Body of pancreas (tissue), 4 donors: ENCODE measurements around the gene CCDC186. TPM values are rescaled to one million over a fixed set of nuclear protein-coding genes. Genes with fewer than 3 reads are reported as not detected.

Experiments used
- ATAC-seq: fragments of 150-250 bp; one replicate; pipeline ENCODE4 v1.9.1; 2016
- DNase-seq, 4 donors: peaks; one replicate each; pipeline ENCODE4 v3.0.0-alpha.2; 2019
- H3K27ac ChIP-seq, 4 donors: fragments of 200-600 bp; sonication (generic); 1 replicate in 3 of 4; 2 replicates in 1 of 4; pipeline versions ENCODE4 v1.5.1 to v1.6.1; 2016 to 2019; ENCODE audit warnings: mild to moderate bottlenecking in 1 of 4, mixed read lengths in 1 of 4, moderate library complexity in 1 of 4
- H3K27me3 ChIP-seq, 2 donors: fragments of 200-600 bp; sonication (generic); one replicate each; pipeline ENCODE4 v1.6.0; 2016; ENCODE audit warnings: mild to moderate bottlenecking in 1 of 2
- H3K36me3 ChIP-seq, 2 donors: fragments of 200-600 bp; sonication (generic); replicated peaks in 1 of 2; 2 replicates each; pipeline ENCODE4 v1.5.1; 2016; ENCODE audit warnings: low read depth in 2 of 2; ENCODE audit not compliant: insufficient read depth in 1 of 2
- H3K4me1 ChIP-seq: fragments of 200-600 bp; sonication (generic); one replicate; pipeline ENCODE4 v1.6.0; 2016
- H3K4me3 ChIP-seq, 2 donors: fragments of 200-600 bp; sonication (generic); 1 replicate in 1 of 2; 2 replicates in 1 of 2; pipeline ENCODE4 v1.5.1; 2016 to 2019
- H3K9me3 ChIP-seq, 3 donors: fragments of 200-600 bp; sonication (generic); 1 replicate in 2 of 3; 2 replicates in 1 of 3; pipeline ENCODE4 v1.5.1; 2016
- CTCF ChIP-seq, 7 experiments: fragments of 450-650 bp in 4 of 7; fragments of 200-600 bp in 3 of 7; sonication (generic) in 3 of 7; IDR thresholded peaks; one replicate each; pipeline ENCODE4 v1.5.1; 2016 to 2019; ENCODE audit warnings: antibody characterized with exemption in 7 of 7
- POLR2A ChIP-seq, 3 donors: fragments of 450-650 bp; IDR thresholded peaks; one replicate each; pipeline ENCODE4 v1.6.1; 2016; ENCODE audit warnings: antibody characterized with exemption in 3 of 3, mild to moderate bottlenecking in 2 of 3
- WGBS, 2 donors: methylation state at CpG; one replicate each; pipeline ENCODE4 v1.1.5; 2017; 5-methylcytosine and 5-hydroxymethylcytosine counted together
- intact Hi-C: fragments of 100-400 bp; cut with DNase I; formaldehyde crosslinking; loops from one replicate; pipeline ENCODE4 v1.15.1; 2023
- total RNA-seq, 2 donors: library from RNA; depleted of rRNA; stranded (reverse); fragments of >200 nt; gene quantifications; one replicate each; pipeline ENCODE4 v1.1.0, GENCODE V29; 2016

Gene CCDC186
- total RNA-seq, 2 donors from 2014 or later = 42.3 to 53.4 TPM

DNA sequence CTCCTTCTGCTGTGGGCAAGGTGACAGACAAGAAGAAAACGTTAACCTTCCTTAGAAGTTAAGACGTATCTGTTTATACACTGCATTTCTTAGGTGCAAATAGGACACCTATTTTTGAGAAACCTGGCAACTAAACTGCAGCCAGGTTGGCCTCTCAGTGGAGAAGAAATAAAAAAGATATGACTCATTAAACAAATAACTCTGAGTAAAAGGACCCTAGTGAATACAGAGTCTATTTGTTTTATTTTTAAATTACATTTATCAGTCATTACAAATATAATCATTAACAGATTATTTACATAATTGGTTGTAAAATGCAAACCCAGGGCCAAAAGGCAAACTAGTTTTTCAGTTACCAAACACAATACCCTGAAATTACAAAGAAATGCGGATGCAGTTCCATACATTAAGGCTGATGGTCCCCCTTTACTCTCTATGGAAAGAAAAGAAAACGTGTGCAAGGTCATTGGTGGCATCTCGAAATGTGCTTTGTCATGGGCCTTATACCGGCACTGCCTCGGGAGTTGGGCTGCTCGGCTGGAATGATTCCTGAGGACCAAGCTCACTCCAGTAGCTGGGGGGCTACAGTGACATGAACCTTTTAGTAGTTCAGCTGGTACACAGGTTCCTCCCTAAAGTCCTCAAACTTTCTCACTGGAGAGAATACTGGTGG is 92.0 kb downstream of the CCDC186 start:
- Histone ChIP-seq H3K27ac (peak overlapping the region in 2 of 4 donors; percentile 18 to 20), H3K4me3 (no peak overlapping the region), H3K4me1 (peaks cover 17% of the 10 kb centered on the region), H3K27me3 (no peaks in the 10 kb centered on the region), H3K36me3 (no peaks in the 10 kb centered on the region), H3K9me3 (no peaks in the 10 kb centered on the region)
- no peak for TF ChIP-seq CTCF (IDR thresholded peaks at IDR 0.05)
- TF ChIP-seq POLR2A (IDR thresholded peaks at IDR 0.05) = no peak
- peak; percentile 71 for ATAC-seq
- intact Hi-C loops = no loop called here
- WGBS, 2 donors = 32 to 35% methylated on average over 8 of the region's 8 CpGs
- peak in 1 of 4 donors; percentile 15 for DNase-seq

DNA sequence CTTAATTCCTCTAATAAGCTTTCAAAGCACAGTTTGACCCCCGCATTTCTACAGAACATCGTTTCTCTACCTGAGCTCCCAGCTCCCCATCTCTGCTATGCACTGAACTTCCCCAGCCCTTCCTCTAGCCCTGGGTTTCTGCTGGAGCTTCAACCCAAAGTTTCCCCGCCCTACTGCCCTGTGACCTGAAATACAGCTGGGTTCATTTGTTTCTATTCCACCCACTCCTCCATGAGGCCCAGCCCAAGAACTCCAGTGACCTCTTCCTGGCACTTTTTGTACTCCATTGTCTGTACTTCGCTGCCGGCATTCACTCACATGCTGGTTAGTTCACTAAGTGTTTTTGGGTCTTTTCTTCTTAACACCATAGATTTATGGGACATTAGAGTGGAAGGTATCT is 94.6 kb downstream of the CCDC186 start:
- Histone ChIP-seq H3K4me3 (no peak overlapping the region), H3K27me3 (no peaks in the 10 kb centered on the region), H3K9me3 (no peaks in the 10 kb centered on the region), H3K36me3 (no peaks in the 10 kb centered on the region), H3K4me1 (peaks cover 17% of the 10 kb centered on the region), H3K27ac (no peak overlapping the region)
- no peak for TF ChIP-seq POLR2A (IDR thresholded peaks at IDR 0.05)
- no peak for TF ChIP-seq CTCF (IDR thresholded peaks at IDR 0.05)
- ATAC-seq = no peak
- no peak for DNase-seq
- intact Hi-C loops = no loop called here
- 83 to 89% methylated on average over 5 of the region's 5 CpGs for WGBS, 2 donors

- no peaks in the 10 kb centered on the region for H3K9me3 ChIP-seq
- TF ChIP-seq POLR2A (IDR thresholded peaks at IDR 0.05) = no peak
- no peak for TF ChIP-seq CTCF (IDR thresholded peaks at IDR 0.05)
- intact Hi-C loops = no loop called here
- no peak overlapping the region for H3K27ac ChIP-seq
- no peaks in the 10 kb centered on the region for H3K27me3 ChIP-seq
- H3K4me1 ChIP-seq = peaks cover 17% of the 10 kb centered on the region
- H3K36me3 ChIP-seq = no peaks in the 10 kb centered on the region
- DNase-seq (no peak), ATAC-seq (no peak)
- WGBS, 2 donors = 79 to 86% methylated on average over 6 of the region's 6 CpGs
- H3K4me3 ChIP-seq = no peak overlapping the region
Measured at GRCh38 chr10:114078346-114078745, 95.7 kb downstream of the CCDC186 start.

- no peak overlapping the region for H3K27ac ChIP-seq
- intact Hi-C loops = no loop called here
- ATAC-seq (no peak), DNase-seq (no peak)
- H3K27me3 ChIP-seq = no peaks in the 10 kb centered on the region
- no peaks in the 10 kb centered on the region for H3K36me3 ChIP-seq
- no peak overlapping the region for H3K4me3 ChIP-seq
- peaks cover 15% of the 10 kb centered on the region for H3K4me1 ChIP-seq
- WGBS, 2 donors = 89 to 90% methylated on average over 9 of the region's 9 CpGs
- no peaks in the 10 kb centered on the region for H3K9me3 ChIP-seq
- TF ChIP-seq POLR2A (IDR thresholded peaks at IDR 0.05) (no peak), CTCF (IDR thresholded peaks at IDR 0.05) (no peak)
Measured at GRCh38 chr10:114077815-114078219, 96.2 kb downstream of the CCDC186 start.

DNA sequence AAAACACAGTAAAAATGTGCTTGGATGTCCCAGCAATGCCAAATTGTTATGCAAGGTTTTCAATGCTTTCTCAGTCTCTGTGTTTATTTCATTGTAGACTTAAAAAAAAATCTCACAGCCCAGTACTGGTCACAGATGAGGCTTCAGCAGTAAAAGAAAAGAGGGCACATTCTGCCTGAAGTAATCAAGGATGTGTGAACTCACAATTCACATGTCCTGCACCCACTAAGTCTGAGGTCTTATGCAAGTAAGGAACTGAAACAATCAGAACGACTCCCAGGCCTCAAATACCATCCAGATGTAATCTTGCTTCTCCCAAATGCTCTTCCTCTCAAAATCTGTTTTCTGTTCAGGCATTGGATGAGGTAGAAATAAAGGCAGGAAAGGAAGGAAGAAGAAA is 96.7 kb downstream of the CCDC186 start:
- ATAC-seq = no peak
- Histone ChIP-seq H3K4me3 (no peak overlapping the region), H3K4me1 (peaks cover 11% of the 10 kb centered on the region), H3K9me3 (no peaks in the 10 kb centered on the region), H3K36me3 (no peaks in the 10 kb centered on the region), H3K27ac (no peak overlapping the region), H3K27me3 (no peaks in the 10 kb centered on the region)
- no peak for TF ChIP-seq POLR2A (IDR thresholded peaks at IDR 0.05)
- no peak for TF ChIP-seq CTCF (IDR thresholded peaks at IDR 0.05)
- intact Hi-C loops = no loop called here
- 65 to 75% methylated on average over 1 of the region's 1 CpG for WGBS, 2 donors
- no peak for DNase-seq
